ENCODE results near the gene PAX1.

The PAX1 gene

DNA sequence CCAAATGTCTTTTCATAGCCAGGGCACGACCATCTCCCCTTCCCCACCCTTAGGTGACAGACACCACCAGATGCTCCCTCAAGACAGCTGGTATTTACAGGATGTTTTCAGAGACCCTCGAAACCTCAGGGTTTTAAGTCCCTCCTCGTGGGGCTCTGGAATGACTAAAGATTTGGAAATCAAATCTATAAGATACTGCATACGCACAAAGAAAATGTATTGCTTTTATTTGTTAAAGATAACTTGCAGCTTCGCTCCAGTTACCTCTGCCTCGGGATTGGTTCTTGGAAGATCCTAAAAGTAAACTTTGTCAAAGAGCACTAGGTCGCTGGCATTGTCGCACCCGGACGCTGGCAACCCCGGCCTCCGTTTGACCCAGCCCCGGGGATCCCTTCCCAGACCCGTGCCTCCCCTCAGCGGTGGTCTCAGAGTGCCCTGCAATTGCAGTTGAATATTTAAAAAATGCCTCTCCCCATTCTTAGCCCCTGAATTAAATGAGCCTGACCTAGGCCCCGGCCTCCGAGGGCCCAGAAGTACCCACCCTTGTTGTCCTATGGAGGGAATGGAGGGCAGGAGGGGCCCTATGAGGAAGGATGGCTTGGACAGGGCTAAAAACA is 7.1 kb downstream of the PAX1 start:
- H3K4me3 ChIP-seq (ENCODE audit: low read depth, low read length), result no peak overlapping the region
- DNase-seq (ENCODE audit: low read depth, low spot score), result no peak
- CTCF ChIA-PET, result no interaction called here
- POLR2A ChIA-PET, result no interaction called here
- TF ChIP-seq, protein P1, sequence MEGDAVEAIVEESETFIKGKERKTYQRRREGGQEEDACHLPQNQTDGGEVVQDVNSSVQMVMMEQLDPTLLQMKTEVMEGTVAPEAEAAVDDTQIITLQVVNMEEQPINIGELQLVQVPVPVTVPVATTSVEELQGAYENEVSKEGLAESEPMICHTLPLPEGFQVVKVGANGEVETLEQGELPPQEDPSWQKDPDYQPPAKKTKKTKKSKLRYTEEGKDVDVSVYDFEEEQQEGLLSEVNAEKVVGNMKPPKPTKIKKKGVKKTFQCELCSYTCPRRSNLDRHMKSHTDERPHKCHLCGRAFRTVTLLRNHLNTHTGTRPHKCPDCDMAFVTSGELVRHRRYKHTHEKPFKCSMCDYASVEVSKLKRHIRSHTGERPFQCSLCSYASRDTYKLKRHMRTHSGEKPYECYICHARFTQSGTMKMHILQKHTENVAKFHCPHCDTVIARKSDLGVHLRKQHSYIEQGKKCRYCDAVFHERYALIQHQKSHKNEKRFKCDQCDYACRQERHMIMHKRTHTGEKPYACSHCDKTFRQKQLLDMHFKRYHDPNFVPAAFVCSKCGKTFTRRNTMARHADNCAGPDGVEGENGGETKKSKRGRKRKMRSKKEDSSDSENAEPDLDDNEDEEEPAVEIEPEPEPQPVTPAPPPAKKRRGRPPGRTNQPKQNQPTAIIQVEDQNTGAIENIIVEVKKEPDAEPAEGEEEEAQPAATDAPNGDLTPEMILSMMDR (IDR thresholded peaks at IDR 0.05; ENCODE audit: insufficient read depth, low read length, missing control alignments), result no peak

DNA sequence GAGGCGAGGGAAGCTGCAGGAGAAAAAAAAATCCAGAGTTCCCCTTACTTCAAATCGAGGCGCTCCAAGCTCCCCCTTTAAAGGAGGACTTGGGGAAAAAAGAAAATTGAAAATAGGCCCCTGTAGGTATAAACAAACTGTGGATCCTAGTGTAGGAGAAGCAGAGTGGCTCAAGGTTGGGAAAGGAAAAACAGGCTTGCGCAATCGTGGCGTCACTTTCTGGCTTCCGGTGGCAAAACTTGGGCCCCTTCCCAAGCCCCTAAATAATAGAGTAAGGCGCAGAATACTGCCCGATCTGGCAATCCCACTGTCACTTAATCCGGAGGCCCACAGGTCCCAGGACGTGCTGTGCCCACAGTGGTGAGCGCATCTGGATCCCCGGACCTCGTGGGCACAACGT is 8.0 kb downstream of the PAX1 start:
- TF ChIP-seq, protein P1 (IDR thresholded peaks at IDR 0.05; ENCODE audit: insufficient read depth, low read length, missing control alignments), result no peak
- H3K4me3 ChIP-seq (ENCODE audit: low read depth, low read length), result no peak overlapping the region
- no peak for DNase-seq (ENCODE audit: low read depth, low spot score)
- CTCF ChIA-PET, result no interaction called here
- POLR2A ChIA-PET, result no interaction called here

DNA sequence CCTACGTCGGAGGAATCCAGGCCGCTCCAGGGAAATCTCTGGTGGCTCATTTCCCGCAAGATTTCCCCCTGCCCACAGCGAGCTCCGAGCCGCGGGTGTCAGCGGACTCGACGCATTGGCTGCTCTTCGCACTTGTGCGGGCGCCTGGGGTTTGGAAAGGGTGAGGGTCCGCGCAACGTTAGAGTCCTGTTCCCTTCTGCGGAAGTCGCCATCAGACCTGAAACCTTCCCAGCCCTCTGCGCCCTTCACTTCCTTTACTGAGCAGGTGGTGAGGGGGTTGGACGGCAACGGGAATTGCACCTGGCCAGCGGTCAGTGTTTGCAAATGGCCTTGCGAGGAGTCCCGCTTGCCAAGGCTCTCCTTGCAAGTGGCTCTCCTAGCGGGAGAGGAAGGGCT is 8.4 kb downstream of the PAX1 start:
- H3K4me3 ChIP-seq (ENCODE audit: low read depth, low read length), result no peak overlapping the region
- no peak for DNase-seq (ENCODE audit: low read depth, low spot score)
- ChIA-PET CTCF (no interaction called here), POLR2A (no interaction called here)
- TF ChIP-seq, protein P1 (IDR thresholded peaks at IDR 0.05; ENCODE audit: insufficient read depth, low read length, missing control alignments), result no peak

DNA sequence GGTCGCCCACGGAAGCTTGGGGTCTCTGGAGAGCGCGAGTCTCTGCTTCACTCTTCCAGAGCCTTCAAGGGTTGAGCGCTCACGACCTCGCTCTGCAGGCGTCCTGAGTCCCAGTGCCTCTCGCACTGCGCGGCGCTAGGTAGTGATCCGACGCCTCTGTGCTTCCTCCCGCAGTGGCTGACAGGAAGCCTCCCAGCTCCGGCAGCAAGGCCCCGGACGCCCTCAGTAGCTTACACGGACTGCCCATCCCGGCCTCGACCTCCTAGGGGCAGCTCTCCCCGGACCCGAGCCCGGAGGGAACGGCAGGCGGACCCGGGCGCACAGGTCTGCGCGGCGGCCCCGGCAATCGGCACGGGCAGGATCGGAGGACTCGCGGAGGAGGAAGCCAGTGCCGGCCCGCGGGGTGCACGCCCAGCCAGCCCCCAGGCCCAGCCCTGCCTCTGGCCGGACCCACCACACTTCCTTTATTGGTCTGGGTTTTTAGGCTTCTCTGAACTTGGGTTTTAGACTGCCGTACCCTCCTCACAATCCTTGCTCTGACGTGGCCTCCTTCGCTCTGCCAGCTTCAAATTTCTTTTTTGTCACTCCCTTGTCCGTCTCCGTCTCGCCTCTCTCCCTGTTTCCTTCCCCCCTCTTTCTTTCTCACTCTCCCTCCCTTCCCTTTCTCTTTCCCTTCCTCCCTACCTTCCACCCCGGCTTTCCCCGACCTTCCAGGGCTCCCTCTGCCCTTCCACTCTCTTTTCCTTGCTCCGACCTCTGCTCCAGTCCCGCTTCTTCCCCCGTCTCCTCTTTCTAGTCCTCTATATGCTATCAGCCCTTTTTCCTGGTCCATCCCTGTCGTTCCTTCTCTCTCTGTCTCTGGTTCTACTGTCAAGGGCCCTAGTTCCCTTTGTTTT is 9.1 kb downstream of the PAX1 start:
- ChIA-PET CTCF (no interaction called here), POLR2A (no interaction called here)
- DNase-seq (ENCODE audit: low read depth, low spot score), result no peak
- H3K4me3 ChIP-seq (ENCODE audit: low read depth, low read length), result no peak overlapping the region
- TF ChIP-seq, protein P1 (IDR thresholded peaks at IDR 0.05; ENCODE audit: insufficient read depth, low read length, missing control alignments), result no peak

DNA sequence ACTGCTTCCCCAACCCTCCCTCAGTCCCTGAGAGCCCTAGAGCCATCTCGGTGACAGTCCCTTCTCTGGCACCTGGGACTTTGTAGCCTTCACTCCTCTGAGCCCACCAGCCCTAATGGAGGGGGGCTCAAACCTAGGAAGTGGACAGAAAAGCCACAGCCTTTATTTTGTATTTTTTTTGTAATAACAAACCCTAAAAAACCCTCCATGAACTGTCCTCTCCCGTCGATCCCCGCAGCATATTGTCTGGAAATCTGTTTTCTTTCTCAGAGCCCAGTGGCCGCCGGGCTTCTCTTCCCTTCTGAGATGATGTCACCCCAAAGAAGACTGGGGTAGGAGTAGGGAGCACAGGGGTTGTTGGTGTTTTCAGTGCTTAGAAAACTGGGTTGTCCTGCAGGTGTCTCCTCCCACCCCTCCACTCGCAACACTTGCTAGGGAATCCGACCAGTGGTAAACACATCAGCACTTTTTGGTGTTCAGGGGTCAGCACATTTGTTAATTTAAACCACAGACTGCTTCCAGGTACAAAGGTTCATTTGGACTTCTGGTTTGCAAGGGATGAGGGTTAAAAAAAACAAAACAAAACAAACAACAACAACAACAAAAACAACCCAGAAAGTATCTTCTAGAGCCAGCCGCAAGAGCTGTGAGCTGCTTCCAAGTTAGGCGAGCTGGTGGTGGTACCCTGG is 9.9 kb downstream of the PAX1 start:
- TF ChIP-seq, protein P1 (IDR thresholded peaks at IDR 0.05; ENCODE audit: insufficient read depth, low read length, missing control alignments), result no peak
- ChIA-PET CTCF (interaction anchor here (1.0 kb wide), 1 partner anchor 12 kb away, joined by 3 read pairs; no protein-coding TSS in a partner anchor), POLR2A (no interaction called here)
- no peak for DNase-seq (ENCODE audit: low read depth, low spot score)
- no peak overlapping the region for H3K4me3 ChIP-seq (ENCODE audit: low read depth, low read length)
